OCI-LY1 (cell line): ENCODE results near the gene CLOCK.

ENCODE experiments used
- CTCF ChIP-seq: fragments of 200-600 bp; sonication (generic), shearing (Covaris generic); IDR thresholded peaks from 2 replicates; pipeline ENCODE4 v1.5.1; 2017; ENCODE audit warnings: mild to moderate bottlenecking, antibody characterized with exemption, low read length, moderate library complexity, mixed read lengths
- EZH2 ChIP-seq: fragments of 200-600 bp; sonication (generic), shearing (Covaris generic); IDR thresholded peaks from 2 replicates; pipeline ENCODE4 v1.8.0; 2017; ENCODE audit warnings: borderline replicate concordance, mixed run types, mild to moderate bottlenecking, antibody characterized with exemption, low read length, moderate library complexity, mixed read lengths

GRCh38 chr4:55395529-55396307, 151.0 kb downstream of the CLOCK start, which contains the start of gene TMEM165:
- TF ChIP-seq CTCF (no peak), EZH2 (no peak)
